Breast epithelium (tissue), 3 donors: Measurements from ENCODE around the gene COL11A1.

ENCODE experiments used
- POLR2A ChIP-seq: fragments of 450-650 bp; IDR thresholded peaks from one replicate; pipeline ENCODE4 v1.6.1; 2016; ENCODE audit warnings: antibody characterized with exemption, mild to moderate bottlenecking, moderate library complexity
- POLR2AphosphoS5 ChIP-seq, 3 donors: sonication (generic); formaldehyde crosslinking; IDR thresholded peaks; one replicate each; pipeline ENCODE4 v1.6.1; 2017; ENCODE audit warnings: antibody characterized with exemption in 3 of 3
- TF ChIP-seq, protein P1 (sequence below), 3 donors: fragments of 450-650 bp; IDR thresholded peaks; one replicate each; pipeline ENCODE4 v1.5.1; 2016 to 2017; ENCODE audit warnings: antibody characterized with exemption in 3 of 3, mild to moderate bottlenecking in 3 of 3, moderate library complexity in 3 of 3

DNA sequence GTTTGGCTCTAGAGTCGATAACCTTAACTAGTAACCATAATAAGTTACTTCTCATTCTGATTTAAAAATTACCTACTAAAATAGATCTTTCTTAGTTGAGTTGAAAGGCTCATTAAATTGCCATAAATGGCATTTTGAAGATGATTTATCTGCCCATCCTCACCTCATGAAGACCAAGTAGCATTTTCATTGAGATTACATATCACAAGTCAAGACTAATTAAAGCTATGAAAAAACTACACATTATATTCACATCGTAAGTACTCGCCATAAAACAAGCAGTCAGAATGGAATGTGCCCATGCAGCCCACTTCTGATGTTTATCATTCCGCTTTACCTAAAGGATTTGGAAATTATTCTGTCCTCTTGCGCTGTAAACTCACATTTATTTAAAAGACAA lies 212.0 kb downstream of the COL11A1 start:
- TF ChIP-seq, protein P1, sequence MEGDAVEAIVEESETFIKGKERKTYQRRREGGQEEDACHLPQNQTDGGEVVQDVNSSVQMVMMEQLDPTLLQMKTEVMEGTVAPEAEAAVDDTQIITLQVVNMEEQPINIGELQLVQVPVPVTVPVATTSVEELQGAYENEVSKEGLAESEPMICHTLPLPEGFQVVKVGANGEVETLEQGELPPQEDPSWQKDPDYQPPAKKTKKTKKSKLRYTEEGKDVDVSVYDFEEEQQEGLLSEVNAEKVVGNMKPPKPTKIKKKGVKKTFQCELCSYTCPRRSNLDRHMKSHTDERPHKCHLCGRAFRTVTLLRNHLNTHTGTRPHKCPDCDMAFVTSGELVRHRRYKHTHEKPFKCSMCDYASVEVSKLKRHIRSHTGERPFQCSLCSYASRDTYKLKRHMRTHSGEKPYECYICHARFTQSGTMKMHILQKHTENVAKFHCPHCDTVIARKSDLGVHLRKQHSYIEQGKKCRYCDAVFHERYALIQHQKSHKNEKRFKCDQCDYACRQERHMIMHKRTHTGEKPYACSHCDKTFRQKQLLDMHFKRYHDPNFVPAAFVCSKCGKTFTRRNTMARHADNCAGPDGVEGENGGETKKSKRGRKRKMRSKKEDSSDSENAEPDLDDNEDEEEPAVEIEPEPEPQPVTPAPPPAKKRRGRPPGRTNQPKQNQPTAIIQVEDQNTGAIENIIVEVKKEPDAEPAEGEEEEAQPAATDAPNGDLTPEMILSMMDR (IDR thresholded peaks at IDR 0.05): no peak
- TF ChIP-seq POLR2A (no peak), POLR2AphosphoS5 (IDR thresholded peaks at IDR 0.05) (no peak)
